HG03025 (cell line): ENCODE results near the gene SEMA4A.
"Not testable (repeated sequence)": the region's sequence is repeated elsewhere in the genome, so short reads cannot be mapped to it uniquely, and the experiment has no call there.

Source experiments
- ATAC-seq: cut with Tn5 transposase; IDR thresholded peaks from one replicate; pipeline ENCODE4 v1.9.1; 2021; ENCODE audit warnings: mild to moderate bottlenecking, moderate library complexity; ENCODE audit not compliant: unreplicated experiment, low FRiP score

Gene SEMA4A

GRCh38 chr1:156155756-156156510, 2.5 kb downstream of the SEMA4A start:
- no peak for ATAC-seq

- ATAC-seq, result no peak
These were observed 4.1 kb downstream of the SEMA4A start for GRCh38 chr1:156157506-156157905.

GRCh38 chr1:156157966-156158365, 4.6 kb downstream of the SEMA4A start:
- no peak for ATAC-seq

- ATAC-seq, result no peak
These were observed 6.8 kb downstream of the SEMA4A start for GRCh38 chr1:156160000-156160742.

GRCh38 chr1:156160743-156161171, 7.4 kb downstream of the SEMA4A start:
- no peak for ATAC-seq

- ATAC-seq, result no peak
These were observed 9.1 kb downstream of the SEMA4A start for GRCh38 chr1:156162430-156163037.

- no peak for ATAC-seq
These were observed 10.3 kb downstream of the SEMA4A start for GRCh38 chr1:156163712-156164111.

GRCh38 chr1:156164125-156164831, 10.9 kb downstream of the SEMA4A start:
- ATAC-seq, result no peak

GRCh38 chr1:156165083-156165482, 11.7 kb downstream of the SEMA4A start:
- no peak for ATAC-seq

- no peak for ATAC-seq
These were observed 14.2 kb downstream of the SEMA4A start for GRCh38 chr1:156167536-156167935.

GRCh38 chr1:156172696-156173470, 19.5 kb downstream of the SEMA4A start:
- ATAC-seq, result no peak

- ATAC-seq, result no peak
These were observed 23.3 kb downstream of the SEMA4A start for GRCh38 chr1:156176610-156177210.

- ATAC-seq, result no peak
These were observed 24.7 kb downstream of the SEMA4A start for GRCh38 chr1:156177919-156178654.

- no peak for ATAC-seq
These were observed 27.1 kb downstream of the SEMA4A start for GRCh38 chr1:156180471-156180870.

GRCh38 chr1:156181391-156181924, 28.1 kb downstream of the SEMA4A start:
- not testable (repeated sequence) for ATAC-seq

GRCh38 chr1:156182010-156182779, 28.8 kb downstream of the SEMA4A start:
- ATAC-seq, result not testable (repeated sequence)

- ATAC-seq, result not testable (repeated sequence)
These were observed 33.2 kb downstream of the SEMA4A start for GRCh38 chr1:156186347-156187177.
